SH-SY5Y (cell line): ENCODE results near the gene DNMT3A.

Source experiments
- GATA2 ChIP-seq: IDR thresholded peaks from 2 replicates; pipeline ENCODE4 v1.6.1; 2011; ENCODE audit warnings: mild to moderate bottlenecking, low read depth, low read length
- GATA3 ChIP-seq: IDR thresholded peaks from 2 replicates; pipeline ENCODE4 v1.6.1; 2011; ENCODE audit warnings: low read depth, mild to moderate bottlenecking, low read length, moderate library complexity

Gene DNMT3A

DNA sequence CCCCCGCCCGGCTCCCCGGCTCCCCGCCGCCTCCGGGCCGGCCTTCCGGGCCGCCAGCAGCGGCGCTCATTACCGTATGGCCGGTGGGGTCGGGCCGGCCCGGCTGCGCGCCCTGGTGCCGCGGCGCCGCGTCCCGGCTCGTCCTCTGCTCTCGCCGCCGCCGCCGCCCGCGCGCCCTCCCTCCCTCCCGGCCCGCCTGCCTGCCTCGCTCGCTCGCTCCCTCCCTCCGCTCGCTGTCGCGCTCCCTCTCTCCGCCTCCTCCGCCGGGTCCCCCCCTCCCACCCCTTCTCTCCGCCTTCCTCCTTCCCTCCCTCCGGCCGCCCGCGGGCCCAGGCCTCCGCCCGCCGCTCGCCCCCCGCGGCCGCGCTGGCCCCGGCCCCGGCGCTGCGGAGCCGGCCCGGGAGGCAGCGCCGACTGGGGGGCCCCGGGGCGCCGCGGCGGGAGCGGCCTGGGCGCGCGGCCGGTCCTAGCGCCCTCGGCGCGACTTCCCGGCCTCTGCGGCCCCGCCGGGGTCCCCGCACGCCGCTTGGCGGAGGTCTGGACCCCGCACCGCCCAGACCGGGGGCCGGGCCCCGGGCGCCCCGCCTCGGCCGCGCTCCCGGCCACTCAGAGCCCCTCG lies at the start of gene DNMT3A:
DNMT3A (minus strand) TSS at position 173 of the 619 bp plus-strand sequence. CDS start 27,941 bp downstream, outside the sequence.
- TF ChIP-seq GATA2 (no peak), GATA3 (no peak)

DNA sequence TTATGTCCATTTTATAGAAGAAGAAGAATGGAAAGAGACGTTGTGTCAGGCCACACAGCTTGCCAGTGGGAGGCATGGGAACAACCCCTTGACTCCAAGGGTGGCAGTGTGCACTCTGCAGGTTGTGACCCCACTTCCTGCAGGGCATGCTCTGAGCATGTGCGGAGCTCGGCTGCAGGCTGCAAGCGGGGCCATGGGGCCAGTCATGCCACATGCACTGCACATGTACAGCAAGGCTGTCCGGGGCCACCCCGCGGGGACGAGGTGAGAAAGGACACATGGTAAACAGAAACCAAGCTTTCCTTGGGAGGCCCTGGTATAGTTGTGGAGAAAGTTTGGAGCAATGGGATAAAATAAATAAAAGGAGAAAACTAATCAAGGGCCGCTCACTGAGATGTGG lies 47.4 kb upstream of the DNMT3A start:
- TF ChIP-seq GATA3 (no peak), GATA2 (no peak)

DNA sequence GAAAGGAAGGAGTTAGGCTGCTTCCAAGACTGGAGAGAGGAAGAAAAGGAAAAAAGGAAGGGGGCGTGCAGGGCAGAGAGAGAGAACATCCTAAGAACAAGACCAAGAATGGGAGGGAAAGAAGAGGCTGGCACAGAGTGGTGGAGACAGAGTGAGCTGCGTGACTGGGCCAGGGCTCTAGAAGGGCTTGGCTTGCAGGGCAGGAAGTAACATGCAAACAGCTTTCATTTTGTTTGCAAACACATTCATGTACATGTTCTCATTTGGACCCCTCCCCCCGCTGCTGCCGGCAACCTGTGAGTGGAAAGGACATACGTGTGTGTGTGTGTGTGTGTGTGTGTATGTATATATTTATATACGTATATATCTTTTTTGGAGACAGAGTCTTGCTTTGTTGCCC lies 46.8 kb upstream of the DNMT3A start:
- TF ChIP-seq GATA2 (no peak), GATA3 (no peak)

DNA sequence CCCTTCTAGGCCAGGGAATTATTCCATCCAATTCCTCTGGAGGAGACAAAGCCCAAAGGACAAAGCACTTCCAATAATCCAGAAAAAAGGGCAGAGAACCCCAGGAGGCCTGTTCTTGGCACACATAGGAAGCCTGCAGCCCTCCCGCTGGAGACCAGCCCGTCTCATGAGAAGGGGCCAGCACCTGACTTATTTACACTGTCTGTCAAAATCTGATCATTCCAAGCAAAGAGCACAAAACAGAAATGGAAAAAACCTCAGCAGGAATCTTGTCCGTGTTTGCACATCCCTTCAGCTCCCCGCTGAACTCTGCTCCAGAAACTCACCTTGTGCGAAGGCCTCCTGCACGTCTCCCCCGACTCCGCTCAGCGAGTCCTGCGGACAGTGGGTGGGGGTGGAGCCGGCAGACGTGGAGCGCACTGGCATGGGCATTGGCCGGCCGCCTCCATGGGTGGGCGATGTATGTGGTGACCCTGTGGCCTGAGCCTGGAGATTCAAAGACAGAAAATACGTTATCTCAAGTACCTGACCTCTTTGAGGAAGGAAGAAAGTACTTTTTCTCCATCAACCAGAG lies 46.2 kb upstream of the DNMT3A start:
- TF ChIP-seq GATA3 (no peak), GATA2 (no peak)

DNA sequence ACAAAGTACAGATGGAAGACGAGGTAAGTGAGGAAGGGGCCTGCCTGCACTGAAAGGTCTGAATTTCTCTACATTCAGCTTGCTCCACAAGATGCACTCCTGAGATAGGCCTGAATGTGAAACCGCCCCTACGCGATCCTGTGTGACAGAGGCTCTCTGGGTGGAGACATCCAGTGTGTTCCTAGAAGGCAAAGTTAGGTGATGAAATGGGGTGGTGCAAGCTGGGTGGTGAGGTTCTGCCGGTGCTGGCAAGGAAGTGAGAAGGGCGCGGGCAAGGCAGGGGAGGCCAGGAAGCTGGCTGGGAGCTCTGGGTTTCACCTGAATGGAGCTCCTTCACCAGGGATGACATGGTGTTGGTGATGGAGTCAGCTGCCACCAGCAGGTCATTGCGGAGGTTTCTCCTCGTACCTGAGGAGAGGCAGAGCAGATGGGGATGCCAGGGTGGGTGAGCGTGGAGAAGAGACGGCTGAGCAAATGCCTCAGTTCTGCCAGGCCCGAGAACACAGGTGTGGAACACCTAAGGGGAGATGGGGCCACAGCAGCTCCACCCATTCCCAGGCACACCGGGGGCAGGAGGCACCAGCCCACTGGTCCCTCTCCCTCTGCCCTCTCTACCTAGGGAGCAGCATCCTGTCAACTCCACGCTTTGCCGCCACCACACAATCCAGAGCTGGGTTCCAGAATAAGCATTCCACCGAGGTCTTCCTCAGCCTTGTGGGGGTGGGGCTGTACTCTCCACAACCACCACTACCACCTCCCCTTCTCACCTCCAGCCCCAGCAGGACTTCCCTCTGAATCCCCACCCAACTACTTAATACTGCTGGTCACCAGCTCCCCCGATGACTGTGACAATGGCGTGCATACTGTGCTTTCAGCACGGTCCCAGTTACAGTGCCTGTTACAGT lies 45.5 kb upstream of the DNMT3A start:
- TF ChIP-seq GATA3 (no peak), GATA2 (no peak)

DNA sequence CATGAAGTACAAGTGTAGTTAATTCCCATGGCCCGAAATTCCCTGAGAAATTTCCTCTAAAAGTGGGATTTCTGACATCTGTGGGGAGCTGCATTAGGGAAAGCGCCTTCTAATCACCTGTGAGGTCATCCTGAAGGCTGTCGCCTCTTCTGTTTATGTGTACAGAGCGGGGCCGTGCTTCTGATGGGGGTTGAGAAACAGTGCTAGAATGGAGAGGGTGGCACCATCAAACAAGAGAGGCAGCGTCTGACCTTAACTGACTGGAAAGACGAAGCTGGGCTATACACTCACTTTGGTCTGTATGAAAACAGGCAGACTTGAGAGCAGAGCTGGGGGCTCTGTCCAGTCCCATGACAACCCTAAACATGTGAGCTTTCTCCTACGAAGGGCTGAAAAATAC lies 44.2 kb upstream of the DNMT3A start:
- TF ChIP-seq GATA2 (no peak), GATA3 (no peak)

DNA sequence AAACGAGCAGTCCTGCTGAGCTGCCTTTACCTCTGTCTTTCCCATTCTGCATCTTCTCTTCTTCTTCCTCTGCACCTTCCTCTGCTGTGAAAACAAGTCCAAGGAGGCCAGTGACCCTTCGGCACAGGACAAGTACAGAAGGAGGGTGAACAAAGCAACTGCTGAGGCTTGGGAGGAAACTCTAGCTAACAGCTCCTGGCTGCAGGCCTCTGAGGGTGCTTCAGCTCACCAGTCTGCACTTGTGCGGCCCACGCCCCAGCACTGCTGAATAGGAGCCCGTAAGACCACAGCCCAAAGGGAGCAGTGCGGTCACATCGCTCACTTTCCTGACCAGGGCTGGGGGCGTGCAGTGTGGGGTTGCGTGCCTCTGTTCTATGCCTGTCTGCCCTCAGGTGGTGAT lies 42.1 kb upstream of the DNMT3A start:
- TF ChIP-seq GATA2: no peak
- TF ChIP-seq GATA3: no peak

DNA sequence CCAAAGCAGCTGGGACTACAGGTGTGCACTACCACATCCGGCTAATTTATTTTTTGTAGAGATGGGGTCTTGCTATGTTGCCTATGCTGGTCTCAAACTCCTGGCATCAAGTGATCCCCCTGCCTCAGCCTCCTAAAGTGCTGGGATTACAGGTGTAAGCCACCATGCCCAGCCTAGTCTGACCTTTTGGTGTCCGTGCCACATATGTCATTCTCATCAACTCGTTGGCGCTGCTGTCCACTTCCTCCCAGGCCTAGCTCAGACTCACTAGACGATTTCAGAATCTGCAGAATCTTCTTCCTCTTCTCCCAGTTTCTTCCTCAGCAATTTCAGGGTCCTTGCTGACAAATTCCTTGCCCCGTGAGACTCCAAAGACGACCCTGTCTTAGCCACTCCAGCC lies 39.8 kb upstream of the DNMT3A start:
- TF ChIP-seq GATA3 (no peak), GATA2 (no peak)

DNA sequence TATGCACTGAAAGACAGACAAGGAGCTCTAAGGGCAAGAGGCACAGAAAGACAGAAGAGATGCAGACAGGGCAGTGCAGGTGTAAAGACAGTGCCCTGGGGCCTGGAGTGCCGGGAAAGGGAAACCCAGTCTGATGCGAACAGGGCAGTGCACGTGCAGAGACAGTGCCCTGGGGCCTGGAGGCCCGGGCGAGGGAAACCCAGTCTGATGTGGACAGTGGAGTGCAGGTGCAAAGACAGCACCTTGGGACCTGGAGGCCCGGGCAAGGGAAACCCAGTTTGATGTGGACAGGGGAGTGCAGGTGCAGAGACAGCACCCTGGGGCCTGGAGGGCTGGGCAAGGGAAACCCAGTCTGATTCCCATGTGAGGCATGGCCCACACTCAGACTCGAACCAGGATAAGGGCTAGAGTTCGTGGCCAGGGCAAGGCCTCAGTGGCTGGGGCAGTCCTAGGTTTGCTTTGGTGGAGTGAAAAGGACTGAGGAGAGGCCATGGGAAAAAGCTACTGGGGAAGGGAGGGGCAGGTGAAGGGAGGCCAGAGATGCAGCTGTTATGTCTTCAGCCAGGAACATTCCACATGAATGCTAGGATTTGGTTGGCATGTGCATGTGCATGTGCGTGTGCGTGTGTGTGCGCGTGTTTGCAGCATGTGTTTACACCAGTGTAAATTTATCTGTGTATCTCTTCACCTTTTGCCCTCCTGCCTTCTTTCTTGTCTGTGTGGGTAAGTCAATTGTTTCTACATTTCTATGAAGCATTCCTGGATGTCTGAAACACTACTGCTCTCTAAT lies 39.1 kb upstream of the DNMT3A start:
- TF ChIP-seq GATA2 (no peak), GATA3 (no peak)

DNA sequence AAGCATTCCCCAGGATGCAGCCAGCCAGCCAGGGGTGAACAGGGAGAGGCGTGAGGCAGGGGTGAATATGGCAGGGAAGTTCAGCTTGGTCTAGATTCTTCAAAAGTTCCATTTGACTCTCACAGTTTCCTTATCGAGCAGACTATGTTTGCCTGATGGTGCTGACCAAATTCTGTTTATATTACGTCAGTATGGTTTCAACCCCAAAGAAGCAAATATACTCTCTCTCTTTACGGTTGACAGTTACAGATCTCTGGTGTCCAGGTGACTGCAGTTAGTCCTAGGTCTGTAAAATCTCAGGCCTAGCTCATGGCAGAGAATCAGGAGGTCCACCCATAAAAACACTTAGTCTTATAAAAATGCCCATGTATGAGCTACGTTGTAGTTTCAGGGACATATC lies 38.3 kb upstream of the DNMT3A start:
- TF ChIP-seq GATA2 (no peak), GATA3 (no peak)

DNA sequence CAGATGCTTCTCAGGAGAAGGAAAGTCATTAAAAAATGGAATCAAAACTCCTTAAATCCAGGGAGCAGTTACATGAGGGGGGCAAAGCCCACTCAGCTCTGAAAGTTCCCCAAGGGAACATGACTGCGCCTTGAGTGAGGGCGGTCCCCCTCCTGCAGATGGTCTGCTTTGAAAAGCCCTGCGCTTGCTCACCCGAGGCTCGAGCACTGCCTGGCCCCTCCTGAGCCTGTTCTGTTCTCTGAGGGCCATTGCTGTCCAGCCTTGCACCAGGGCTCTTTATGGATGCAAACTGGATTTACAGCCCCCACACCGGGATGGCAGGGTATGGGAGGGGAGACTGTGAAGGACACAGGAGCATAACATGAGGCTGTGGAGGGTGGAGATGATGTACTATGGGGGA lies 37.8 kb upstream of the DNMT3A start:
- TF ChIP-seq GATA2 (no peak), GATA3 (no peak)

DNA sequence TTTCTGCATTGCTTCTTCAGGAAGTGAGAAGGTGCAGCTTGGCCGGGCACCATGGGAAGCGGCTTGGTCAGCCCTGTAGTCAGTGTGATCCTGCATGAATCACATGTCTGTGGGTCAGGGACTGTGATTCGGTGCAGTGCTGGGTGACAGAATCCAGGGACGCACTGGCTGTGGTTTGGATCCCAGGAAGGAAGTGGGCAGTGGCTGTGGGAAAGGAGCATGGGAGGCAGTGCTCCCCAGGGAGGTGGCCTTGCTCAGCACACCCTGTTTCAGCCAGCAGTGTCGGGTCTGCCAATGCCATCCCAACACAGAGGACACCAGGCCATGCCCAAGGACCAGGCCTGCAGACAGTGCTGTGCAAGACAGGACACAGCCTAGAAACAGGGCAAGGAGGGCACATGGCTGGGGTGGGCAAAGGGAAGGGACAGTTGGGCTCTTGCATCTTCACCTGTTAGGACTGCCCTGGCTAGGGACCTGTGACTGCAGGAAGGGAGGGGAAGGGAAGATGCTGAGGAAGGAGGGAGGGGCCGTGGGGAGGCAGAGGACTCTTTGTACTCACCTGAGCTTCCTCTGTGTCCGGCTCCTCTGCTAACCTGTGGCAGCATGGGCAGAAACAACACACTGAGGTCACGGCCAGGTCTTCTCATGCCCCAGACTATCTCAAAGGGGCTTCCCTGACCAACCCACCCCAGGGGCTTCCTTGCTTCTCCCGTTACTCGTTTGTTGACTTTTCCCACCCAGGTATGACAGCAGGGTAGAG lies 37.2 kb upstream of the DNMT3A start:
- TF ChIP-seq GATA2 (no peak), GATA3 (no peak)

DNA sequence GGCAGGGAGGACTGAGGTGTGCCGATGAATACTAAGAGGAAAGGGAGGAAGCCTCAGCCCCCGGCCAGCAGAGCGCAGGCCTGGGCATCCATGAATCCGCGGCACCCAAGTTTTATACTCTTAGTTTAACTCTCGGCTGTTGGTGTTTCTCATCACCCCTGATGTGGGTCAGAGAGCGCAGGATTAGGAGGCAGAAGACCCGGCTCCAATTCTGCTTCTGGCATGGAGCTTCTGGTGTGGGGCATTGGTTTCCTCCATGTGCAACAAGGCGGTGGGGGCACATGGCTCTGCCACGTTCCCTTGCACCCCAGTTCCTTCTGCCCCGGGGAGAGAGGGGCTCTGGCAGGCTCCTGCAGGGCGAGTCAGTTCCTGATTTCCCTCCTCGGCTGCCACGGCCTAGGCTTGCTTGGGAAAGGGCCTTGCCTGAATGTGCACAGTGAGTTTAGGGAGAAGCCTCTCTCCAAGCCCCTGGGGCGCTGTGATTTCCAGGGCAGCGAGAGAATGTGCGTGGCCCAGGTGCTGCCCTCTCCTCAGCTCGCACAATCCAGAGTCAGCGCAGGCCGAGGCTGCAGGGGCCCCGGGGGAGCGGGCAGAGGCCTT lies 36.2 kb upstream of the DNMT3A start:
- TF ChIP-seq GATA3 (no peak), GATA2 (no peak)
